ENCODE results near the gene CDH15.

GRCh38 chr16:89132194-89133005, 39.1 kb upstream of the CDH15 start:
- TF ChIP-seq ZNF263 (CRISPR knock-in tag; IDR thresholded peaks at IDR 0.05) = no peak
- TF ChIP-seq NFIC (IDR thresholded peaks at IDR 0.05; ENCODE audit: low read length) = no peak
- no peak for TF ChIP-seq MYNN (CRISPR knock-in tag; IDR thresholded peaks at IDR 0.05; ENCODE audit: low read depth)
- TF ChIP-seq DRAP1 (CRISPR knock-in tag; IDR thresholded peaks at IDR 0.05) = no peak
- no peak for TF ChIP-seq MEIS2 (CRISPR knock-in tag; IDR thresholded peaks at IDR 0.05)
- no peak for TF ChIP-seq JUND (CRISPR knock-in tag; IDR thresholded peaks at IDR 0.05)
- no peak for TF ChIP-seq E2F5 (CRISPR knock-in tag; conservative IDR thresholded peaks at IDR 0.05)
- TF ChIP-seq SOX6 (IDR thresholded peaks at IDR 0.05) = no peak
- no peak for TF ChIP-seq SOX6 (CRISPR knock-in tag; IDR thresholded peaks at IDR 0.05)
- TF ChIP-seq ZNF746 (CRISPR knock-in tag; IDR thresholded peaks at IDR 0.05) = no peak
- TF ChIP-seq SALL1 (CRISPR knock-in tag; IDR thresholded peaks at IDR 0.05) = no peak
- no peak for TF ChIP-seq TERF1 (CRISPR knock-in tag; IDR thresholded peaks at IDR 0.05)
- no peak for TF ChIP-seq JUNB (CRISPR knock-in tag; IDR thresholded peaks at IDR 0.05; ENCODE audit: borderline replicate concordance)
- no peak for TF ChIP-seq KDM4B (CRISPR knock-in tag; IDR thresholded peaks at IDR 0.05)
- no peak for TF ChIP-seq KLF9 (CRISPR knock-in tag; IDR thresholded peaks at IDR 0.05; ENCODE audit: low read depth)
